ENCODE data around the gene CHID1. TPM values are rescaled to one million over a fixed set of nuclear protein-coding genes. Genes with fewer than 3 reads are reported as not detected.

Gene CHID1
- total and polyA plus RNA-seq, 2 of the 8 experiments (the other 6 are each of a cell fraction or from before 2014, with no cell fraction given), result 81.2 to 88.5 TPM

DNA sequence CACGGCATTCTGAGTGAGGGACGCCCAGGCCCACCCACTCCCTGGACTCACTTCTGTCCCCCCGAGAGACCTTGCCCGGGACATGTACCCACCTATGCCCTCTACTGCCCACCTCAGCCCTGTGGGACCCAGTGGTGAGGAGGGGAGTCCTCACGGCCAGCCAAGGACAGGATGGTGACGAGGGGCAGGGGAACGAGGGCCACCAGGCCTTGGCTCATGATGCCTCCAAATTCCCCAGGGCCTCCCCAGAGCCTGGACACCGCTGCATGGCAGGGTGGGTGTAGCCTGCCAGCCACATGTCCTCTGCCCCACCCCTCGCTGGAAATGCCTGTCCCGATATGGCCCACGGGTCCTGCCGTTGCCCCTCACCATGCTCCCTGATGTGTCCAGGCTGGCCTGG lies 41.8 kb downstream of the CHID1 start:
- ChIA-PET POLR2A (ENCODE audit: partially characterized antibody) (interaction anchor here (1.7 to 4.8 kb wide), 2 partner anchors 9 to 13 kb away, joined by 5 to 24 read pairs; no protein-coding TSS in a partner anchor), CTCF (ENCODE audit: partially characterized antibody) (interaction anchor here (1.1 to 6.3 kb wide), 8 partner anchors 8 to 181 kb away, joined by 3 to 35 read pairs (median 6); no protein-coding TSS in a partner anchor)
- no peak overlapping the region for H3K23ac ChIP-seq (ENCODE audit: insufficient read length)
- H3K56ac ChIP-seq (replicated peaks; ENCODE audit: insufficient read length, low read depth, low read length), result no peak overlapping the region
- H2AK5ac ChIP-seq (ENCODE audit: low read depth, low read length), result no peak overlapping the region
- no peak overlapping the region for H2BK15ac ChIP-seq (ENCODE audit: low read length)
- no peak overlapping the region; the same call in 1 of the 2 replicates for H2BK12ac ChIP-seq (ENCODE audit: low read depth, low read length)
- H3K4me2 ChIP-seq (ENCODE audit: insufficient read depth in 1 of 2, low read depth in 2 of 2, low read length in 2 of 2), result no peak overlapping the region
- no peak overlapping the region for H3K4ac ChIP-seq (replicated peaks; ENCODE audit: insufficient read length, low read depth, low read length)
- no peak overlapping the region for H2BK20ac ChIP-seq (ENCODE audit: low read length)
- no peaks in the 10 kb centered on the region for H3K9me3 ChIP-seq (ENCODE audit: insufficient read depth in 2 of 2, low read depth in 1 of 2, low read length in 1 of 2)
- H3K27ac ChIP-seq (ENCODE audit: low read depth, low read length), result no peak overlapping the region
- H3K4me1 ChIP-seq (replicated peaks in 1 of 4; ENCODE audit: control insufficient read depth in 3 of 4, insufficient read depth in 4 of 4, low read length in 3 of 4), result peaks cover 0 to 16% (median 9%) of the 10 kb centered on the region in 4 experiments; a peak in 5 of 7 replicates
- H3K9ac ChIP-seq (replicated peaks in 1 of 4; ENCODE audit: extremely low read depth in 1 of 4, low read depth in 3 of 4, low read length in 3 of 4), result no peak overlapping the region
- no peak overlapping the region for H3K18ac ChIP-seq (ENCODE audit: extremely low read depth, low read length)
- 89% methylated on average over 12 of the region's 12 CpGs; no CpG with 5 or more reads in 1 of the 2 experiments for WGBS, 2 experiments (ENCODE audit: extremely low coverage in 1 of 2, insufficient coverage in 1 of 2, insufficient read length in 1 of 2, insufficient replicate concordance in 2 of 2, low coverage in 1 of 2, low lambda C conversion rate in 2 of 2, missing lambda C conversion rate in 1 of 2)
- DNase-seq (ENCODE audit: low read depth in 1 of 2, low spot score in 2 of 2) (no peak), FAIRE-seq (no peak)
- H3K14ac ChIP-seq (ENCODE audit: insufficient read length), result no peak overlapping the region
- no peaks in the 10 kb centered on the region for H3K23me2 ChIP-seq (ENCODE audit: low read depth, low read length)
- no peak overlapping the region for H2BK120ac ChIP-seq (replicated peaks; ENCODE audit: low read depth, low read length)
- H3K36me3 ChIP-seq (ENCODE audit: control insufficient read depth in 2 of 4, insufficient read depth in 4 of 4, low read length in 3 of 4), result peaks cover 0 to 4% (median 0%) of the 10 kb centered on the region in 4 experiments; a peak in 3 of 8 replicates
- no peak overlapping the region for H3K4me3 ChIP-seq (ENCODE audit: extremely low read depth in 1 of 4, insufficient read depth in 2 of 4, low read depth in 3 of 4, low read length in 4 of 4)
- no peak overlapping the region for H4K91ac ChIP-seq (replicated peaks; ENCODE audit: insufficient read length, low read length)
- H4K5ac ChIP-seq (ENCODE audit: insufficient read length, low read depth, low read length), result no peak overlapping the region
- H2AFZ ChIP-seq (ENCODE audit: low read length), result no peak overlapping the region
- no peaks in the 10 kb centered on the region for H3K27me3 ChIP-seq (replicated peaks in 1 of 4; ENCODE audit: control insufficient read depth in 3 of 4, extremely low read depth in 1 of 4, insufficient read depth in 3 of 4, low read length in 3 of 4)
- H4K8ac ChIP-seq (ENCODE audit: extremely low read depth, insufficient read depth, low read length), result no peak overlapping the region
- H4K20me1 ChIP-seq (replicated peaks in 1 of 2; ENCODE audit: control insufficient read depth in 1 of 2, insufficient read depth in 2 of 2, low read length in 2 of 2), result peaks cover 13 to 34% of the 10 kb centered on the region in 2 experiments
- no peaks in the 10 kb centered on the region for H3K79me2 ChIP-seq (ENCODE audit: control insufficient read depth in 1 of 2, insufficient read depth in 2 of 2, low read length in 2 of 2)
- no peaks in the 10 kb centered on the region for H3K79me1 ChIP-seq (ENCODE audit: low read depth, low read length)
- H2BK5ac ChIP-seq (ENCODE audit: low read depth, low read length), result no peak overlapping the region
- TF ChIP-seq CTCF (IDR thresholded peaks at IDR 0.05; ENCODE audit: control extremely low read depth in 1 of 3, insufficient read depth in 1 of 3, low read depth in 1 of 3, low read length in 3 of 3) (no peak), SIX5 (IDR thresholded peaks at IDR 0.05; ENCODE audit: low read depth, low read length) (no peak), GABPA (IDR thresholded peaks at IDR 0.05; ENCODE audit: borderline replicate concordance, insufficient read depth, low read length) (no peak), CREB1 (IDR thresholded peaks at IDR 0.05) (no peak), SP1 (IDR thresholded peaks at IDR 0.05; ENCODE audit: low read depth, low read length) (no peak), HDAC2 (IDR thresholded peaks at IDR 0.05; ENCODE audit: borderline replicate concordance in 1 of 2, low read depth in 2 of 2, low read length in 2 of 2) (no peak), SAP30 (IDR thresholded peaks at IDR 0.05; ENCODE audit: insufficient read depth, insufficient replicate concordance, low read length) (no peak), EP300 (IDR thresholded peaks at IDR 0.05; ENCODE audit: borderline replicate concordance in 1 of 2, low read depth in 2 of 2, low read length in 2 of 2) (no peak), TAF7 (optimal IDR thresholded peaks at IDR 0.05; ENCODE audit: borderline replicate concordance, low read depth, low read length) (no peak), GTF2F1 (IDR thresholded peaks at IDR 0.05; ENCODE audit: borderline replicate concordance, low read depth, low read length) (no peak)
